HG03045 (cell line): Measurements from ENCODE around the gene CA10.

ENCODE experiments used
- ATAC-seq: cut with Tn5 transposase; IDR thresholded peaks from one replicate; pipeline ENCODE4 v1.9.1; 2021; ENCODE audit warnings: mild to moderate bottlenecking, moderate library complexity; ENCODE audit not compliant: unreplicated experiment

CA10 gene

GRCh38 chr17:51611585-51611984 lies 546.9 kb downstream of the CA10 start:
- ATAC-seq, result no peak

DNA sequence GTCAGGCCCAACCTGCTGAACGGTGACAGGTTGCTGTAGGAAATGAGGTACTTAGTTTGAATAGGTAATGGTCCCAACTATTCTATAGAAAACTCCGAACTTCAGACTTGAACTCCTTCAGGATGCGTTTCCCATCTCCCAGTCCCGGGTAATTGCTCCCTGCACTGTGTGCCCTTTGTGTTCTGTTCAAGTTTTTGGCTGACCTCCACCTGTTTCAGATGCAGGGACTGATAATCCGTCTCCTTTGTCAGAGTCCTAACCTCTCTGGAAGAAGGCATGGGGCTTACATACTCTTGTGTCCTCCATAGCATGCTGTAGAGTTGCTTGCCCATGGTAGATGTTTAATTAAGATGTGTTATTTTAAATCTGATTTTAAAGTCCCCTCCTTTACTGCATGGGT lies 547.7 kb downstream of the CA10 start:
- no peak for ATAC-seq

GRCh38 chr17:51610155-51610554 lies 548.4 kb downstream of the CA10 start:
- no peak for ATAC-seq

DNA sequence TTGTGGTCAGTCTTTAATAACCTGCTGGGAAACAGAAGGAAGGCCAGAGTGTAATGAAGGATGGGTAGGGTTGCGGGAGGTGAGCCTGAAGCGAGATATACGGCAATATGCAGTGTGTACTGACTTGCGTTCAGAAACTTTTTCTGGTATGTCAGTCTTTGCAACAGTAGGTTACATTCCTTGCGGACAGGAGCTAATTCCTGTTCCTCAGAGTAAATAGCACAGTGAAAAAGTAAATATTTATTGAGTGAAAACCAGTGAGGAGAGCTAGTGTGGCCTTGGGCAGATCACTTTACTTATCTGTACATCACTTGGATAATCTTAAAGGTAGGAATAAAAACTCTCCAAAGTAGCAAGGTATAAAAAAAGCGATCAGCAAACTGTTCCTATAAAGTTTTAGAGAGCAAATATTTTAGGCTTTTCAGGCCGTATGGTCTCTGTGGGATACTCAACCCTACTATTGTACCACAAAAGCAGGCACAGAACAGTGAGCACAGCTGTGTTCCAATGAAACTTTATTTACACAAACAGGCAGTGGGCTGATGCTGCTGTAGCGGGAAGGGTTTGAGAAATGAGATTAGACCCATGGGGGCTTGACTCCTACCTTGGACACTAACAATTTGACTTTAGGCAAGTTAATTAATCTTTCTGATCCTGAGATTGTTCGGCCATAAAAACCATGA lies 550.1 kb downstream of the CA10 start:
- no peak for ATAC-seq

GRCh38 chr17:51607512-51607911 lies 551.0 kb downstream of the CA10 start:
- no peak for ATAC-seq

- no peak for ATAC-seq
These were observed 554.1 kb downstream of the CA10 start for GRCh38 chr17:51604299-51605020.

DNA sequence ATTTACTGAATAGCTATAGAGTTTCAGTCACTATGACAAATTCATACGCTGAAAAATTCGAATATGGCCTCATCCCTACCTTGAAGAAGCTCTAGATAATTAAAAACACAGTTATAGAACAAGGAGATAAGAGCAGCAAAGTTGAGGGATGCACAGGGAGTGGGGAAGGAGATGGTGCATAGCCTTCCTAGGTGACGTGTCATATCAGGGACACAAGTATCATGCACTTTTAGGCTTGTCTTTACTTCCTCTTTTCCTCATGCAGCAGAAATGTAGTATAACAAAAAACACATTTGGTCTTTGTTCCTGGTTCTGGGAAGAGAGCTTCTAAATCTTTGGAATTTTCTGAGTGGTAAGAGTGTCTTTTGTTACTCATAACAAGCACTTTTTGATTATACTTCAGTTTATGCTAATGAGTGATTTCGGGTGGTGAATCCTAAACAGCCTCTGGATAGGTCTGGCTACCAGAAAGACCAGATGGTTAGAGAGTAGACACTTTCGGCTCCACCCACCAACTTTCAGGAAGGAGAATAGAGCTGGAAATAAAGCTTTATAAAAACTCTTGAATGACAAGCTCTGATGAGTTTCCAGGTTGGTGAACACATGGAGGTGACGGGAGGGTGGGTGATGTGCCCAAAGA lies 556.8 kb downstream of the CA10 start:
- no peak for ATAC-seq

DNA sequence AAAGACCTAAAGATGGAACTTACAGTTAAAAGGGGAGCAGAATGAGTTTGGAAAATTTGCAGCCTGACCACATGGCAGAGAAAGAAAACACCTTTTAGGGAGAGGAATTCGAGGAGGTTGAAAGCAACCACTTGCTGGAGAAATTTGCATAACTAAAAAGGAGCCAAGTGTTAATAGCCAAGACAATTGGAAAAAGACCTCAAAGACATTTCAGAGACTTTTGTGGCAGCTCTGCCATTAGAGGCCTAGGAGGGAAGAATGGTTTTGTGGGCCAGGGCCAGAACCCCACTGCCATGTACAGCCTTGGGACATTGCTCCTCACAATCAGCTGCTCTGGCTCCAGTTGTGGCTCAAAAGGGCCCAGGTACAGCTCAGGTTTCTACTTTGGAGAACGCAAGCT lies 559.7 kb downstream of the CA10 start:
- no peak for ATAC-seq

- ATAC-seq, result no peak
These were observed 561.2 kb downstream of the CA10 start for GRCh38 chr17:51597345-51597744.

DNA sequence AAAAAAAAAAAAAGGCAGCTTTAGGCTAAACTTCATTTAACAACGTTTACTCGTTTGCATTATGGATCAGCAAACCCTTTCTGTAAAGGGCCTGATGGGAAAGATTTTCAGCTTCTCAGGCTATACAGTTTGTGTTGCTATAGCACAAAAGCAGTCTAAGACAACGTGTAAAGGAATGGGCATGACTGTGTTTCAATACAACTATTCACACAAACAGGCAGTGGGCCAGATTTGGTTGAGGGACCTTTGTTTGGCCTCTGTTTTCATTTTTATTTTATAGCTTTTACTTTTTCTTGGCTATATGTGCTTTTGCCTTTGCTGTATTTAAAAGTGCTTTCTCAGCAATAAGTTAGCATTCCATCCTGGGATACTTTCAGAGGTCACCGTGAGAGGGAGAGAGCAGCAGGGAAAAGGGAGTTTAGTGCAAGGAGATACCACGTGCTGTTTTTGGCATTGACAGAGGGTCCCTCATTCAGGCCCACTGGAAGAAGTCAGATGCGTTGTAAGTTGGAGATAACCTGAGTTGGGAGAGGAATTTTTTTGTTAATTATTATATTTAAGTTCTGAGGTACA lies 562.6 kb downstream of the CA10 start:
- no peak for ATAC-seq

- no peak for ATAC-seq
These were observed 568.4 kb downstream of the CA10 start for GRCh38 chr17:51590071-51590656.

GRCh38 chr17:51588063-51588462 lies 570.5 kb downstream of the CA10 start:
- ATAC-seq, result no peak

GRCh38 chr17:51587516-51587915 lies 571.0 kb downstream of the CA10 start:
- ATAC-seq, result no peak

GRCh38 chr17:51585514-51586104 lies 572.9 kb downstream of the CA10 start:
- ATAC-seq, result no peak

- no peak for ATAC-seq
These were observed 577.6 kb downstream of the CA10 start for GRCh38 chr17:51580869-51581268.
